H1 (cell line): ENCODE results near the gene RAB11B.

ENCODE experiments used
- EZH2 ChIP-seq: fragments of 200-600 bp; sonication (generic); IDR thresholded peaks from 2 replicates; pipeline ENCODE4 v1.7.1; 2012; ENCODE audit warnings: low read depth, mild to moderate bottlenecking, moderate library complexity, low read length, inconsistent platforms; ENCODE audit not compliant: severe bottlenecking
- KDM4A ChIP-seq: IDR thresholded peaks from one replicate; pipeline ENCODE4 v1.7.1; 2012; ENCODE audit warnings: low read depth, mild to moderate bottlenecking, moderate library complexity, low read length, inconsistent platforms; ENCODE audit not compliant: severe bottlenecking
- PHF8 ChIP-seq: fragments of 200-600 bp; sonication (generic); conservative IDR thresholded peaks from 2 replicates; pipeline ENCODE4 v1.7.1; 2012; ENCODE audit warnings: low read depth, mild to moderate bottlenecking, inconsistent platforms, low read length, moderate library complexity
- RBBP5 ChIP-seq: IDR thresholded peaks from 2 replicates; pipeline ENCODE4 v1.7.1; 2012; ENCODE audit warnings: low read depth, mild to moderate bottlenecking, inconsistent platforms, low read length, moderate library complexity, borderline replicate concordance
- YY1 ChIP-seq: IDR thresholded peaks from 2 replicates; pipeline ENCODE4 v1.6.1; 2011; ENCODE audit warnings: low read depth, mild to moderate bottlenecking, low read length

DNA sequence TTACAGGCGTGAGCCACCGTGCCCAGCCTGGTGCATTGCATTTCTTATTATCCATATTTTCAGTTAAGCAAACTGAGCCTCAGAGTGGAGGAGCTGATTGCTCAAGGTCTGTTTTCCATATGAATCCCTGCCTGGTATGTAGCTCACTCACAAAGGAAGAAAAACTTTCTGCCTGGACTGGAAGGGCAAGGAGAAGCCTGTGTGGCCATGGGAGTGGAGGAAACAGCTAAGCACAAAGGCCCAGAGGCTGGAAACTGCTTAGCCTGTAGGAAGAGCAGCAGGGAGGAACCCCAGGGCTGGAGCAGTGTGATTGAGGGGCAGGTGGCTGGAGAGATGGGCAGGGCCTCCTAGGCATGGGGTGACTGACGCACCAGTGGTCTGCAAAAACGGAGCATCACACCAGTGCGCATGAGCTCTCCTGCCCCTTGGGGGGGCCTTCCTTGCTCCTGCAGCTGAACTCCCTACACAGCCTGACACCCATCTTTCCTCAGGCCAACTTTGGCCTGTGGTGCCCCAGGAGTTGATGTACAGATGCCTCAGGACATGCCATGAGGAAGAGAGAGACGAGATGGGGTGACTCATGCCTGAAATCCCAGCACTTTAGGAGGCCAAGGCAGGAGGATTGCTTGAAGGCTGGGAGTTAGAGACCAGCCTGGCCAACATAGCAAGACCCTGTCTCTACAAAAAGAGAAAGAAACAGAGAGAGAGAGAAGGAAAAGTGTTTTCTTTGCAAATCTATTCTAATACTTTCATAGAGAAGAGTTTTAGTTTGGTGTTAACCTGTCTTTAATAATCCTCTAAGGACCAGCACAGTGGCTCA is 51.8 kb downstream of the RAB11B start:
- TF ChIP-seq PHF8 (no peak), EZH2 (no peak), RBBP5 (no peak), YY1 (no peak), KDM4A (no peak)
